Measurements from ENCODE around the gene CTNNBIP1. TPM values are rescaled to one million over a fixed set of nuclear protein-coding genes. Genes with fewer than 3 reads are reported as not detected.
A peak's percentile ranks its signal among the peaks of the same experiment; 100 is the strongest.

CTNNBIP1 gene
- polyA plus RNA-seq, 1 donor (not counting 4 experiments of a cell fraction or from before 2014, with no cell fraction given), result 92.3 TPM

DNA sequence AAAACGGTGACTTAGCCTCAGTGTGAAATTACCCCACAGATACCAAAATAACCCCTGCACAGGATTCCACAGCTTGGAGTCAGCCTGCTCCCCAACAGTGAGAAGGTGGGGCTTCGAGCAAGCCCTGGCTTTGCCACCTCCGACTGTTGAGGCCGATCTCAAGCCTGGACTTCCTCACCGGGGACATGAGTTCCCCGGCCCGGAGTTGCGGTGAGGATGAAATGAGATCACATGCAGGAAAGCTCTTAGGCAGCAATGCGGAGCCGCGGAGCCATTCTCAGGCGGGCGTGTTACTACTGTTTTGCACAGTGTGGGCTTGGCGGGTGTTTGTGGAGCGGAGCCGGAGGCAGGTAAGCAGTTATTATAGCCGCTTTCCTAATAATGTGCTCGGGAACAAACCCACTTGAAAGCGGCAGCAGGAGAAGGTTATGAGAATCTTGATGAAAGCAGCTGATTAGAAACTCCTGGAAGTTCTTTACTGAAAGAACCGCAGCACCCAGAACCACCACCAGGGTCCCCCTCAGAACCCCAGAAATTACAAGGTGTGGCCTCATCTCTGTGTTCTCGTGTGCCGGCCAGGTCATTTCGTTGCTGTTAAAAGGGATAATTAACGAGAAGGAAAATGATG is 82.4 kb downstream of the CTNNBIP1 start:
- peaks cover 23% of the 10 kb centered on the region for H3K79me2 ChIP-seq (ENCODE audit: control insufficient read depth, insufficient read depth, low read length)
- H3K27me3 ChIP-seq (ENCODE audit: control insufficient read depth, extremely low read depth, insufficient read depth, low read length), result no peaks in the 10 kb centered on the region
- H3K4me1 ChIP-seq (ENCODE audit: control insufficient read depth, extremely low read depth, insufficient read depth, low read length), result peaks cover 52% of the 10 kb centered on the region
- H3K9ac ChIP-seq (ENCODE audit: control insufficient read depth, extremely low read depth, insufficient read depth, low read length), result peak overlapping the region; percentile 71
- peaks cover 2% of the 10 kb centered on the region for H3K9me1 ChIP-seq (ENCODE audit: control insufficient read depth, extremely low read depth, insufficient read depth, low read length)
- dilution Hi-C loops (cut with MboI; ENCODE audit: extremely low pct_ligation_motif_present, low sequenced_read_pairs), result no loop called here
- H2AFZ ChIP-seq (ENCODE audit: control insufficient read depth, low read length), result peak overlapping the region; percentile 2
- no peak for TF ChIP-seq EZH2 (IDR thresholded peaks at IDR 0.05; ENCODE audit: low read length)
- TF ChIP-seq, protein P1, sequence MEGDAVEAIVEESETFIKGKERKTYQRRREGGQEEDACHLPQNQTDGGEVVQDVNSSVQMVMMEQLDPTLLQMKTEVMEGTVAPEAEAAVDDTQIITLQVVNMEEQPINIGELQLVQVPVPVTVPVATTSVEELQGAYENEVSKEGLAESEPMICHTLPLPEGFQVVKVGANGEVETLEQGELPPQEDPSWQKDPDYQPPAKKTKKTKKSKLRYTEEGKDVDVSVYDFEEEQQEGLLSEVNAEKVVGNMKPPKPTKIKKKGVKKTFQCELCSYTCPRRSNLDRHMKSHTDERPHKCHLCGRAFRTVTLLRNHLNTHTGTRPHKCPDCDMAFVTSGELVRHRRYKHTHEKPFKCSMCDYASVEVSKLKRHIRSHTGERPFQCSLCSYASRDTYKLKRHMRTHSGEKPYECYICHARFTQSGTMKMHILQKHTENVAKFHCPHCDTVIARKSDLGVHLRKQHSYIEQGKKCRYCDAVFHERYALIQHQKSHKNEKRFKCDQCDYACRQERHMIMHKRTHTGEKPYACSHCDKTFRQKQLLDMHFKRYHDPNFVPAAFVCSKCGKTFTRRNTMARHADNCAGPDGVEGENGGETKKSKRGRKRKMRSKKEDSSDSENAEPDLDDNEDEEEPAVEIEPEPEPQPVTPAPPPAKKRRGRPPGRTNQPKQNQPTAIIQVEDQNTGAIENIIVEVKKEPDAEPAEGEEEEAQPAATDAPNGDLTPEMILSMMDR (optimal IDR thresholded peaks at IDR 0.05 in 1 of 3, IDR thresholded peaks at IDR 0.05 in 1 of 3, conservative IDR thresholded peaks at IDR 0.05 in 1 of 3; ENCODE audit: extremely low read depth in 1 of 3, insufficient read depth in 2 of 3, low read length in 3 of 3), result peak in 2 of 3 experiments; percentile 32 to 61
- FAIRE-seq (peak; percentile 93), DNase-seq (ENCODE audit: low read depth, low spot score) (no peak)
- H3K27ac ChIP-seq (ENCODE audit: control insufficient read depth, insufficient read depth, low read length), result peak overlapping the region; percentile 80
- peak overlapping the region; percentile 83 for H3K4me2 ChIP-seq (ENCODE audit: control insufficient read depth, extremely low read depth, insufficient read depth, low read depth, low read length)
- H4K20me1 ChIP-seq (ENCODE audit: control insufficient read depth, extremely low read depth, insufficient read depth, low read length), result no peaks in the 10 kb centered on the region
- H3K4me3 ChIP-seq (ENCODE audit: control insufficient read depth in 2 of 3, extremely low read depth in 1 of 3, insufficient read depth in 2 of 3, low read depth in 1 of 3, low read length in 3 of 3), result peak overlapping the region; percentile 11 to 52 (median 45)
- no peaks in the 10 kb centered on the region for H3K9me3 ChIP-seq (ENCODE audit: control insufficient read depth, low read depth, low read length)
- peaks cover 3% of the 10 kb centered on the region in 2 experiments for H3K36me3 ChIP-seq (ENCODE audit: control insufficient read depth in 2 of 2, extremely low read depth in 1 of 2, insufficient read depth in 2 of 2, low read length in 2 of 2)

DNA sequence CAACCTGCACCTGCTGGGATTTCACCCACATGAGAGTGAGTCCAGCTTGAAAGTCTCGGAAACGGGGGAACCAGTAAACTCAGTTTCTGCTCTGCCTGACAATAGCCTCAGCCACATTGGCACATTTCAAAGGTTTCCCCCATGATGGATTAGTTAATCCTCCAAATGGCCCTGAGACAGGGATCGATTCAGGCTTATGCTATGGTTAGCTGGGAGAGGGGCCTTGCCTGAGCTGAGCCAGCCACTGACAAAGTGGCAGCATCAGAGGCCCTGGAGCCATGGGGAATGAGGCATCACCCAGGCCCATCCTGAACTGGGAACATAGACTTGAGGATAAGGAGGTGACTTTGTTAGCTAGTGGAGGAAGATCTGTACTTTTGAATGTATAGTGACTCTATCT is 83.5 kb downstream of the CTNNBIP1 start:
- Histone ChIP-seq H2AFZ (ENCODE audit: control insufficient read depth, low read length) (no peak overlapping the region), H4K20me1 (ENCODE audit: control insufficient read depth, extremely low read depth, insufficient read depth, low read length) (peaks cover 2% of the 10 kb centered on the region), H3K36me3 (ENCODE audit: control insufficient read depth in 2 of 2, extremely low read depth in 1 of 2, insufficient read depth in 2 of 2, low read length in 2 of 2) (peaks cover 3% of the 10 kb centered on the region in 2 experiments), H3K27ac (ENCODE audit: control insufficient read depth, insufficient read depth, low read length) (peak overlapping the region; percentile 80), H3K79me2 (ENCODE audit: control insufficient read depth, insufficient read depth, low read length) (peaks cover 32% of the 10 kb centered on the region), H3K4me3 (ENCODE audit: control insufficient read depth in 2 of 3, extremely low read depth in 1 of 3, insufficient read depth in 2 of 3, low read depth in 1 of 3, low read length in 3 of 3) (no peak overlapping the region), H3K4me1 (ENCODE audit: control insufficient read depth, extremely low read depth, insufficient read depth, low read length) (peaks cover 52% of the 10 kb centered on the region), H3K9me1 (ENCODE audit: control insufficient read depth, extremely low read depth, insufficient read depth, low read length) (peaks cover 2% of the 10 kb centered on the region), H3K9ac (ENCODE audit: control insufficient read depth, extremely low read depth, insufficient read depth, low read length) (no peak overlapping the region), H3K4me2 (ENCODE audit: control insufficient read depth, extremely low read depth, insufficient read depth, low read depth, low read length) (peak overlapping the region; percentile 82), H3K9me3 (ENCODE audit: control insufficient read depth, low read depth, low read length) (no peaks in the 10 kb centered on the region), H3K27me3 (ENCODE audit: control insufficient read depth, extremely low read depth, insufficient read depth, low read length) (no peaks in the 10 kb centered on the region)
- DNase-seq (ENCODE audit: low read depth, low spot score) (no peak), FAIRE-seq (peak; percentile 51)
- no peak for TF ChIP-seq EZH2 (IDR thresholded peaks at IDR 0.05; ENCODE audit: low read length)
- TF ChIP-seq, protein P1 (optimal IDR thresholded peaks at IDR 0.05 in 1 of 3, IDR thresholded peaks at IDR 0.05 in 1 of 3, conservative IDR thresholded peaks at IDR 0.05 in 1 of 3; ENCODE audit: extremely low read depth in 1 of 3, insufficient read depth in 2 of 3, low read length in 3 of 3), result no peak
- dilution Hi-C loops (cut with MboI; ENCODE audit: extremely low pct_ligation_motif_present, low sequenced_read_pairs), result no loop called here

Data from keratinocyte (primary cell).